IPS-11a (cell line): ENCODE results near the gene ZGRF1.
"Not testable (repeated sequence)": the region's sequence is repeated elsewhere in the genome, so short reads cannot be mapped to it uniquely, and the experiment has no call there.

Experiments
- H3K4me3 ChIP-seq: one replicate; pipeline ENCODE4 v1.5.1; 2013; ENCODE audit warnings: low read depth, low read length, control low read depth

ZGRF1 gene

DNA sequence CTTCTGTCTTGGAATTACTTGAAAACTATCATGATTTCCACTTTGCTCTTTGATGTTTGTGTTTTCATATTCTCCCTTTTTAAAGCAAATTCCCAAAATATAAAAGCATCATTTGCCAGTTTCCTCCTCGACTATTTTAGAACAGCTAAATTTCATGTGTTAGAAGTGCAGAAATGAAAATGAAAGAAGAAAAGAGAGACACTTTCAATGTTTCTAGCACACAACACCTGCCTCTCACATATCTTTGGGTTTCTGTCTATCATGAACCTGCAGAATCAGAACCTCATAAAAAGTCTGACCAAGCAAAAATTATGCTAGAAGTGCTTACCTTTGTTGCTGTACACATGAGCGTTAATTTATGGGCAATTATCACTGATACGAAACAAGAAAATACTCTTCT is 118.8 kb downstream of the ZGRF1 start:
- no peak overlapping the region for H3K4me3 ChIP-seq

DNA sequence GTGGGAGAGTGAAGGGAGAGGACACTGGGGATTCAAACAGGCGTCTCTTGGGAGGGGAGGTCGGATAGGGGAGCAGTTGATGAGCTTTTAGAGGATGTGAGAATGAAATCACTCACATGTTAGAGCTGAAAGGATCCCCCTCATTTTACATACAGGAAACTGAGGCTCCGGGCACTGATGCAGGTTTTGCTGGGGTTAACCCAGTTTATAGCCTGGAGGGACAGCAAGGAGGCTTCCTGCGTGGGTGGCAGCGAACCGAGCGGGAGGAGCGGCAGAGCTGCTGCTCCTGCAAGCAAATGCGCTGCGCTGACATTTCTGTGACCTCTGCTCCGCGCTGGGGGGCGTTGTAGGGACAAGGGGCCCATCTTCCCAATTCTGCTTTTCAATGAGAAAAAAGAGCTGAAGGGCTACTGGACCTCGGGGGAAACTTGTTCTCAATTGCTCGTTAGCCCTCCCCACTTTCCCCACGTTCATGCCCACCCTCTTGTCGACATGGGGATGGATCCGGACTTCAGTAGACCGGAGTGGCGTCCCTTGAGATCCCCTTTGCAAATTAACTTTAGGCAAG is 119.6 kb downstream of the ZGRF1 start:
- no peak overlapping the region for H3K4me3 ChIP-seq

DNA sequence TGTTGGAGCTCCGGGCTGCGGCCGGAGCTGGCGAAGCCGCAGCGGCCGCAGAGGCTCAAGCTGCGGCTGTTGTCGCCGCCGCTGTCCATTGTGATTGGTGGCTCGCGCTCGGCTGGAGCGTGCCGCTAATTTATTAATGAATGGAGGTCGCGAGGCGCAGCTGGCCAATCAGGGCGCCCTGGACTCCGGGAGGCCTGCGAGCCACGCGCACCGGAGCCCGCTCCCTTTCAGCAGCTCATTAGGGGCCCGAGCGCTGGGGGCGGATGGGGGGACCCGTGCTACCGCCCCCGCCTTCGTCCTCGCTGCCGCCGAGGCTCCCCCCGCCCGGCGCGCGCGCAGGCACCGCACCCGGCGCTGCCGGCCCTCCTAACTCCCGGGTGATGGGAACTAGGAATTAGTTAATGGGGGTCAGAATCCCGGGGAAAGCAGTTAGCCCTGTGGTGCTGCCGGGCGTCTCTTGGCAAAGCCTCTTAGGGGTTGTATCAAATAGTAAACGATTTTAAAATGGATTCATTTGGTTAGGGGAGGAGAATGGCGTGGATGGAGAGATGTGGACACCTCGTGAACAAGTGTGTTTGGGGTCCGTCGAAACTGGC is 120.1 kb downstream of the ZGRF1 start:
- no peak overlapping the region for H3K4me3 ChIP-seq

DNA sequence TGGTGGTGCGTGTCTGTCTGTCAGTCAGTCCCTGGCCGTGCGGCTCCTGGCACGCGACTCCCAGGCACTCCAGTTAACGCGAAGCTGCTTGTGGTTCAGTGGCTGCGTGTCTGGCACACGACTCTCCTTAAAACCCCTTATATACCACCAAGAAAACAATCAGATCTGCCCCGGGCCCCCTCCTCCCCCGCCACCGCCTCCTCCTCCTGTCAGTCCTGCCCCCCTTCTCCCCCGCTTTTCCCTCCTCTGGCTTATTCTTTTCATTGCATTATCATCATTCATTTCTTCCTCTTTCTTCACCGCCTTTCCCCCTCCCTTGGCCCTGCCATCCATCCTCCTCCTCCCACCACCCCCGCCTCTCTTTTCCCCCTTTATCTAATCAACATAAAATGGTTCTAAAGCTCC is 120.6 kb downstream of the ZGRF1 start, which contains the start of gene NEUROG2:
Gene NEUROG2, minus strand, starts transcription at position 115 of the 405 bp plus-strand sequence. CDS start 705 bp downstream, outside the sequence.
- peak within 1 kb of the TSS; percentile 39 for H3K4me3 ChIP-seq

DNA sequence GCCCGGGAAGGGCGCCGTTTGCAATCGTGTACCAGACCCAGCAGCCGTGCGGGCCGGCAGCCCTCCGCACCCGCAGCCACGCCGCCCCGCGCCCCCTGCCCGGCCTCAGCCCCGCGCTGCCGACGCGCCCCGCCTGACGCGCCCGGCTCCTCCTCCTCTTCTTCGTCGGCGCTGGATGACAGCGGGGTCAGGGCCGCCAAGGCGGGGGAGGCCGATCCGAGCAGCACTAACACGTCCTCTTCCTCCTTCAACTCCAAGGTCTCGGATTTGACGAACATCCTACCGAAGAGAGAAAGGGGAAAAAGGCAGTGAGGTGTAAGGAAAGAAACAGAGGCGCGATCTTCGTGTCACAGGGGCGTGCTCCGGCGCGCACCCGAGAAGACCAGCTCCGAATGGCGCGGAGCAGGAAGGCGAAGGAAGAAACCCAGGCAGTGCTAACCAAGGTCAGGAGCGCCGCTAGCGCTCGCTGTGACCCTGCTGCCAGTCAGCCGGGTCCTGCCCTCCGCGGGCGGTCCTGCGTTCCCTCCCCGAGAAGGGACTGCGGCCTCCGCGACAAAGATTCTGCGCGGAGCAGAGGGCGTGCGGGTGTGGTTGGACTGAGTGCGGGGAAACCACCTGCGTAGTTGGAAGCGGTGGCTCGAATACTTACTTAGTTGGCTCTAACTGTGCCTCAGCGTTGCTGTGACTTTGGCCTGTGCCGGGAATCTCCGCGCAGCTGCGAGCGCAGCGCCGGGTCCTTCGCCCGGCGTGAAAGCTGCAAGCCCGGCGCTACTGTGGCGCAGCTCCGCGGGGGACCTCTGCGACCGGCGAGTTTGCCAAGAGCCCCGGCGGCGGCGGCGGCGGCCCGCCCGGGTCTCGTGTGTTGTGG is 121.3 kb downstream of the ZGRF1 start:
- H3K4me3 ChIP-seq, result peak overlapping the region; percentile 39

DNA sequence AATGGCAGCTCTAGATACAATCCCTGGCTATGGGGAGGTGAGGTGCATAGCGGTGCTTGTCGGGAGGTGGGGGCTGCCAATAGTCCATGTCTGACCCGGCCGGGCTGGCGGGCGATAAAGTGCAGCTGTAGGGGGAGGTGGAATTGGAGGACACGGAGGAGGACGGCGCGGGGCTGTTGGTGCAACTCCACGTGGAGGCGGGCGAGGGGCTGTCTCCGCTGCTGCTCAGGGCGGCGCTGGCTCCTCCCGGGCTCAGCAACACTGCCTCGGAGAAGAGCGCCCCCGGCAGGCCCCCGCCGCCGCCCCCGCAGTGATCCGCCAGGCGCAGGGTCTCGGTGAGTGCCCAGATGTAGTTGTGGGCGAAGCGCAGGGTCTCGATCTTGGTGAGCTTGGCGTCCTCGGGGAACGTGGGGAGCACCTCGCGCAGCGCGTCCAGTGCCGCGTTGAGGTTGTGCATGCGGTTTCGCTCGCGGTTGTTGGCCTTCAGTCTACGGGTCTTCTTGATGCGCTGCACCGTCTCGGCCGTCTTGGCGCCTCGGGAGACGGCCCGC is 122.0 kb downstream of the ZGRF1 start:
- H3K4me3 ChIP-seq, result peak overlapping the region; percentile 39

DNA sequence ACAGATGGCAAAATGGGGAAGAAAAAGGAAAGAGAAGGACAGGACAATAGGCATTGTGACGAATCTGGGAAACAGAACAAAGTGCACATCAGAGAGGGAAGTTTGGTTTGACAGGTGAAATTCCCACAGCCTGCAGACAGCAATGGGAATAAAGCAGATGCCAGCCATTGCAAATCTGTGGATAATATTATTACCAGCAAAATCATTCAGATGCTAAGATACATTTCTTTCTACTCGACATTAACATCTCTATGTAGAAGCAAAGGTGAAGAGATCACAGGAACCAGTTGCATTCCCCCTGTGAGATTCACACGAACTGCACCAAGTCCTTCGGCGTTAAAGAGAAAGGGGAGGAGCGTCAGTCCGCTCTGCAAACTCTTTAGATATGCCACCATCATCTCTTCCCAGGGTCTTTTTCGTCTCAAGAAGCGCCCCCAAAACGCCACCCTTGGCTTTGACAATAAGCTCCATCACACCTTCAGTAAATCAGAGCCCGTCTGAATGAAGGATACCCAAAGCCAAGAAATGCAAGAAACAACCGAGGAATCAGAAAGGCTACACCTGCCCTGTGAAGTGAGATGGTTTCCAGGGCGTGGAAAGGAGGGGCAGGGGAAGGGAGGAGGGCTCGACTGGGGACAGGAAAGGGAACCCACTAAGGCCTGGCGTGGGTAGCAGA is 122.6 kb downstream of the ZGRF1 start:
- H3K4me3 ChIP-seq, result no peak overlapping the region

DNA sequence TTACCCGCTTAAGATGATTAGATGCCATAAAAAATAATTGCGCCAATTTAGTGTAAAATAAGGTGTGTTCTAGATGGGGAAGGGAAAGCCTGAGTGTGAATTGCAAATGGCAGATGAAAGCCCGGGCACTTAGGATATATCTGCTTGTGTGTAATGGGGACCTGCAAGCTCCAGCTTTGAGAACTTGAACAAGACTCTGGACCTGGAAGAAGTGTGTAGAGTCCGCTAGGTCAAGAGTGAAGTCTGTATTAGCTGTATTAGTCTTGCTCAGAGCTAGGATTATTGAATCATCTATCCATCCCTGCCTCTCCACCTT is 124.9 kb downstream of the ZGRF1 start:
- no peak overlapping the region for H3K4me3 ChIP-seq

DNA sequence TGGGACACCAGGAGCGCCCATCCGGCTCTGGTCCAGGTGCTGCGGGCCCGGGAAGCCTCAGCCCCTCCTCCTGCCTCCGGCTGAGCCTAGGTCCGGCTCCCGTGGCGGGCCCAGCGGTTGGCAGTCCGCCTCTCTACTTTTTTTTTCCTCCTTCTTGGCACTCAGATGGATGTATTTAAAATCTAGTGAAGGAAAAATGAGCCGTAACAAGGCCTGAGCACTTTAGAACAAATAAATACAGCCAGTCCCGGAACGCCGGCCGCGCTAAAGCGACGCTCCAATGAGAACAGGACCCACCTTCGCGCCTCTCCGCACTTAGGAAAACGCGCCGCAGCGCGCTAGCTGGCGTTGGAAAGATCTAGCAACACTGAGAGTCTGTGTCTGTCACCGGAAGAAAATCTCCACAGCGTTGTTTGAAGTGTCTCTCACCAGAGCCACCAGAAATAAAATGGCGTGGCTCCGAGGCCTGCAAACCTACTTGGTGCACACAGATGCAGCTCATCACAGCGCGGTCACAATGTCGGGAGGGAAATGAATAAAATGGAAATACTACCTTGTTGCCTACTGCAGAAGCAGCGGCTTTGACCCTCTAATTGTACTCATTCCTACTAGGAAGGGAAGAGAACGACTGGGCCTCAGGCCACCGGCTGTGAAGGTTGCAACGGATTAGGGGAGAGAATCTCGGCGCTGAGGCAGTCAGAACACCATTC is 125.5 kb downstream of the ZGRF1 start:
- H3K4me3 ChIP-seq, result no peak overlapping the region

DNA sequence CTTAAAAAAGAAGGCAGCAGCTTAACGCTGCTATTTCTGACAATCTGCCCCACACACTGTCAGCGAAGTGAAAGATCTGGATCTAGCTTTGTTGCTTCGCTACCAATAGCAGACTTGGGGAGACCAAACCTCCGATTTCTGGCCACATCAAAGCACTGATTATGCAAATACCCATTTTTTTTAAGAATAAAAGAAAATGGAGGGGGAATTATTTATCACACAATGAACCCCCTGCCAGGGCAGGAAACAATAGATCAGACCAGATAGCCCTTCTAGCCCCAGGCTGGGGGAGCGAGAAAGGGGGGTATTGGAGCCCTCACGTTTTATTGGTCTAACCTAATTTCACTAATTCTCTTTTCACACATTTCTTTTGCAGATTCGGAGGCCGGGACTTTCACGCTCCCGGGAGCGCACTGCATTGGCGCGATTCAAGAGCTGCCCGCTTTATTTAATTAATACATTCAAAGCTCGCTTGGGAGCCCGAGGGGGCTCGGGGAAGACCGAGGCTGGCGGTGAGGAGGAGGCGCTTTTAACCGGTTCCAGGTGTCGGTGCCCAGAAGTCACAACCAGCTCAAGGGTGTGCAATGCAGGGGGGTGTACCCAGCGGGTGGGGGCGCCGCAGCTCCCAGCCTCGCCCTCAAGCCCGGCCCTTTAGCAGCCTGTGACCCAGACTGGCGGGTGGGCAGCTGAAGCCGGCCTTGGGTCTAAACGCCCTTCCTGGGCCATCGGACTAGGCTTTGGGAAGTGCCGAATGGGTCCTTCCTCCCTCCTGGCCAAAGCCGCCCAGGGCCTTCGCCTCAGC is 126.2 kb downstream of the ZGRF1 start:
- no peak overlapping the region for H3K4me3 ChIP-seq

DNA sequence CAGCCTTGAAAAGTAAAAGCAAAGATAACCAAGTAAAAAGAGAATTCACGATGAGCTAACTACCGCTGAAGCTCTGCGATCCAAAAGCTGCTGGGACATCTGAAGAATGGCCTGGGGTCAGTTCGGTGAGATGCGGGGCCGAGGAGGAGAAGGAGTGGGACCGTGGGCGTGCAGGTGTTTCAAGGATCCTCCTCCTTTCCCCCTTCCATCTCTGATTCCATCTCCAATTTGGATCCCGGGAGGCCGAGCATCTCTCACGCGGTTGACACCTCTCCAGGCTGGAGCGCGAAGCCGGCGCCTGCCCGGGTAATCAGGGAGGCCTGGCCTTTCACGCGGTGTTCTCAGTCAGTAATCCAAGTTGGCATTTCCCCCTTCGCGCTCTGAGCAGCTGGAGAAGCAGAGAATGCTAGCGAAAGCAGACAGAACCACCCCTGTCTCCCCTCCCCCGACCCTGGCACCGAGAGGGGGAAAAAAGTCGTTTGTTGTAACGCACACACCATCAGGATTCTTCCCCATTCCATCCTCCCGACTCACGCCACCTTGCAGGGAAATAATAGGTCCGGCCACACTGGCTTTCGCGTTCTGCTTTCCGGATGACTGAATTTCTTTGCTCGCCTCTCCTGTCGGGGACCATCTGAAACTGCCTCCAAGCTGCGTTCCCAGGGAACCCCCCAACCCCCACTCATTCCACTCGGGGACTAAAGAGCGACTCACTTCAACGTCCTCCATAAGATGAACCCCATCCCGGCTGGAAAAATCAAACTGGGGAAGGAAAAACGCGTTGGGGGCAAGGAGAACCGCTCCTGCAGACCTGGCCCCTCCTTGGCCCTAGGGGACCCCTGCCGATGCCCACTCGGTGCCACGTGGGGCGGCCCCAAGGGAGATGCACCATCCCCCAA is 127.2 kb downstream of the ZGRF1 start:
- no peak overlapping the region for H3K4me3 ChIP-seq

DNA sequence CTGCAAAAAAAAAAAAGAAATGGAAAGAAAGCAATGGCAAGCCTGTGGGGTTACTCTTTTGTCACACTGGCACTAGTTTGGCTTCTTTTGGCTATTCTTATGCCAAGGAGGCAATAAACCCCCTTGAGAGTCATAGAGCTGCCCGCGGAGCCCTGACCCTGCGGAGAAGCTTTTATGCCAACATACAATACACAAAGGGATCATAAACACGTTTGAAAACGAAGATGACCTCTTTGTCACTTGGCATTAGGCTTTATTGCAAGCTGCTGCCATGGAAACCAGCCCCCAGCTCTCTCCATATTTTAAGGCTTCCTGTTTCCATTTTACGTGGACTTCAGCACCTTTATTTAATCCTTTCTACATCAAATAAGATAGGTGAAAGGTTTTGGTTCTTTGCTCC is 128.4 kb downstream of the ZGRF1 start:
- no peak overlapping the region for H3K4me3 ChIP-seq

DNA sequence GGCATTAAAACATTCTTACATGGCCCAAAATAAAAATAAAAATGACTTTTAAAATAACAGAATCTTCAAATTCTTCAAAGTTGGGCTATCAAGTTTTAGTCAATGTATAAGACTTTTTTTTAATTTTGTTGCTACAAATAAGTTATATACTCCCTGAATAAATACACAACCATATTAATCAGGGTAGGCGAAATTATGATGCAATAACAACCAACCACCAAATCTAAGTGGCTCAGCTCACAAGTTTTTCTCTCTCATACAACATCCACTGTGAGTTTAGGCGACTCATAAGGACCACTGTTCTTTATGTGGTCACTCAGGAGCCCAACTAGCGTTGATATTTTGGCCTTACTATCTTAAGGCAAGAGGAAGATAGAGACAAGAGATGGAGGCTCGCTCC is 131.9 kb downstream of the ZGRF1 start:
- no peak overlapping the region for H3K4me3 ChIP-seq

DNA sequence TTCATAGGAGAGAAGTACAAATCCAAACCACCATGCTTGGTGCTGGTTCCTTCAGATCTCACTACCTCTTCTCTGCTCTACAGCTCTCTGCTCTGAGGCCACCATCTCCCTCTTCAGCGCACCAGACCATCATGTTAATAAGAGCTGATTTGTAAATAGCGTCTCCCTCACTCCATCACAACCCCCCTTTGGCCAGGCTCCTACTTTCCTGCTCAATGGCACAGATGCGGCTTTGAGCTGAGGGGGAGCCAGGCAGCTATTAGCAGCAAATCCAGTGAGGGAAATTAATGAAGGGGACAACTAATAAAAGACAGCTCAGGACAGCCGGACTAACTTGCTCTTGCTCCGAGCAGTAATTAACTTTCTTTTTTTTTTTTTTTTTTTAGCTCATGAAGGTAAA is 133.8 kb downstream of the ZGRF1 start:
- H3K4me3 ChIP-seq, result no peak overlapping the region

DNA sequence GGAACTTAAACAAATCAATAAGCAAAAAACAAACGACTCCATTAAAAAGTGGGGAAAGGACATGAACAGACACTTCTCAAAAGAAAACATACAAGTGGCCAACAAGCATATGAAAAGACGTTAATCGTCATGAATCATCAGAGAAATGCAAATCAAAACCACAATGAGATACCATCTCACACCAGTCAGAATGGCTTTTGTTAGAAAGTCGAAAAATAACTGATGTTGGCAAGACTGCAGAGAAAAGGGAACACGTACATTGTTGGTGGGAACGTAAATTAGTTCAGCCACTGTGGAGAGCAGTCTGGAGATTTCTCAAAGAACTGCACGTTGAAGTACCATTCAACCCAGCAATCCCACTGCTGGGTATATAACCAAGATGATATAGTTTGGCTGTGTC is 144.4 kb downstream of the ZGRF1 start:
- no peak overlapping the region for H3K4me3 ChIP-seq

DNA sequence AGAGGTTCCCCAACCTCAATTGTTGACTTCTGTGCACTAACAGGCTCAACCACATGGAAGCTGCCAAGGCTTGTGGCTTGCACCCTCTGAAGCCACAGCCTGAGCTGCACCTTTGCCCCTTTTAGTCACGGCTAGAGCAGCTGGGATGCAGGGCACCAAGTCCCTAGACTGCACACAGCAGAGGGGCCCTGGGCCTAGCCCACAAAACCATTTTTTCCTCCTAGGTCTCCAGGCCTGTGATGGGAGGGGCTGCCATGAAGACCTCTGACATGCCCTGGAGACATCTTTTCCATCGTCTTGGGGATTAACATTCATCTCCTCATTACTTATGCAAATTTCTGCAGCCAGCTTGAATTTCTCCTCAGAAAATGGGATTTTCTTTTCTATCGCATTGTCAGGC is 145.9 kb downstream of the ZGRF1 start:
- H3K4me3 ChIP-seq, result not testable (repeated sequence)
